ENCODE data around the gene C8G. TPM values are rescaled to one million over a fixed set of nuclear protein-coding genes. Genes with fewer than 3 reads are reported as not detected.

C8G gene
- total and polyA plus RNA-seq, 2 of the 13 experiments (the other 11 are each of a cell fraction or from before 2014, with no cell fraction given): 4.9 to 12.8 TPM

DNA sequence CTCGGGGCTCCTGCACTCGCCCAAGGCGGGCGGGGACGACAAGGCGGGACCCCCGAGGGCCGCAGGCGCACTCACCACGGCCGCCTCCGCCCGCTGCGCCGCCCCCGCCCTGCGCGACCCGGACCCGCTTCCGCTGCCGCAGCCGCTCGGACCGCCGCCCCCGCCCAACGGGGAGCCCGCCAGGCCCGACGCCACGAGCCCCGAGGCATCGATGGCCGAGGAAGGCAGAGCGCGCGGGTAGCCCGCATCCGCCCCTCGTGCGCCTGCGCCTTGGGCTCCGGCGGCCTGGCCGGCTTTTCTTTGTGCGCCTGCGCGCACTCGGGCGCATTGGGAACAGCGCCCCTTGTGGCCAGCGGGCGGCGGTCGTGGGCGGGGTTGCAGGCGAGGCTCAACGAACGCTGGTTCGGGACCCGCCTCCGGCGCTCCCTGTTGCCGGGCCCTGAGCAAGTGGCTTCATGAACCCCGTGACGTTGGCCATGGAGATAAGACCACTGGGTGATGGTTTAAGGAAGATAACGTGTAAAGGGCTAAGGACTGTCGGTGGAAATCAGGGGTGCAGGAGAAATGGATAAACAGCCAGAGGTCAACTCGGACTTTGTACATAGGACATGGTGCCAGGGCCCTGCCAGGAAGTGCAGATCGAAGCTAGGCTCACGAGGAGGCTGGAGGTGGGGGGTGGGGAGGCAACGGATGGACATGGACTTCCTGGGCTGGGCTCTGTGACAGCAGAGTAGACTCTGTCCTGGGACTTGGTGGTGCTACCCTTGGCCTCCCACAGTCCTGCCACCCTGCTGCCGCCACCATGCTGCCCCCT, at the start of gene C8G, which contains the start of gene FBXW5 (continued):
- TF ChIP-seq FOXA1 (IDR thresholded peaks at IDR 0.05): no peak
- 0 out of 2 replicates have a peak, but pooled peaks have one; percentile 17 for TF ChIP-seq FOXA1 (CRISPR knock-in tag; IDR thresholded peaks at IDR 0.05)
- TF ChIP-seq, protein P1, sequence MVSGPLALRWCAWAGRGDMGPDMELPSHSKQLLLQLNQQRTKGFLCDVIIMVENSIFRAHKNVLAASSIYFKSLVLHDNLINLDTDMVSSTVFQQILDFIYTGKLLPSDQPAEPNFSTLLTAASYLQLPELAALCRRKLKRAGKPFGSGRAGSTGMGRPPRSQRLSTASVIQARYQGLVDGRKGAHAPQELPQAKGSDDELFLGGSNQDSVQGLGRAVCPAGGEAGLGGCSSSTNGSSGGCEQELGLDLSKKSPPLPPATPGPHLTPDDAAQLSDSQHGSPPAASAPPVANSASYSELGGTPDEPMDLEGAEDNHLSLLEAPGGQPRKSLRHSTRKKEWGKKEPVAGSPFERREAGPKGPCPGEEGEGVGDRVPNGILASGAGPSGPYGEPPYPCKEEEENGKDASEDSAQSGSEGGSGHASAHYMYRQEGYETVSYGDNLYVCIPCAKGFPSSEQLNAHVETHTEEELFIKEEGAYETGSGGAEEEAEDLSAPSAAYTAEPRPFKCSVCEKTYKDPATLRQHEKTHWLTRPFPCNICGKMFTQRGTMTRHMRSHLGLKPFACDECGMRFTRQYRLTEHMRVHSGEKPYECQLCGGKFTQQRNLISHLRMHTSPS (CRISPR knock-in tag; IDR thresholded peaks at IDR 0.05; ENCODE audit: low read depth): peak; percentile 63; the same call in 1 of the 2 replicates
- peak; percentile 35; the same call in 1 of the 2 replicates for TF ChIP-seq FOXK1 (CRISPR knock-in tag; IDR thresholded peaks at IDR 0.05; ENCODE audit: borderline replicate concordance, low read depth)
- peak; percentile 56; the same call in 1 of the 2 replicates for TF ChIP-seq AHDC1 (CRISPR knock-in tag; IDR thresholded peaks at IDR 0.05; ENCODE audit: borderline replicate concordance)
- TF ChIP-seq ZNF816 (CRISPR knock-in tag; IDR thresholded peaks at IDR 0.05; ENCODE audit: borderline replicate concordance): 0 out of 2 replicates have a peak, but pooled peaks have one; percentile 58
- TF ChIP-seq, protein P2, sequence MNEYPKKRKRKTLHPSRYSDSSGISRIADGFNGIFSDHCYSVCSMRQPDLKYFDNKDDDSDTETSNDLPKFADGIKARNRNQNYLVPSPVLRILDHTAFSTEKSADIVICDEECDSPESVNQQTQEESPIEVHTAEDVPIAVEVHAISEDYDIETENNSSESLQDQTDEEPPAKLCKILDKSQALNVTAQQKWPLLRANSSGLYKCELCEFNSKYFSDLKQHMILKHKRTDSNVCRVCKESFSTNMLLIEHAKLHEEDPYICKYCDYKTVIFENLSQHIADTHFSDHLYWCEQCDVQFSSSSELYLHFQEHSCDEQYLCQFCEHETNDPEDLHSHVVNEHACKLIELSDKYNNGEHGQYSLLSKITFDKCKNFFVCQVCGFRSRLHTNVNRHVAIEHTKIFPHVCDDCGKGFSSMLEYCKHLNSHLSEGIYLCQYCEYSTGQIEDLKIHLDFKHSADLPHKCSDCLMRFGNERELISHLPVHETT (CRISPR knock-in tag; conservative IDR thresholded peaks at IDR 0.05): peak; percentile 57; the same call in 1 of the 2 replicates
- no peak; the same call in 1 of the 2 replicates for TF ChIP-seq CENPBD1 (CRISPR knock-in tag; IDR thresholded peaks at IDR 0.05; ENCODE audit: borderline replicate concordance, low read depth)
- peak; percentile 37; the same call in 1 of the 2 replicates for TF ChIP-seq ZNF609 (CRISPR knock-in tag; IDR thresholded peaks at IDR 0.05; ENCODE audit: borderline replicate concordance)
- TF ChIP-seq E2F1 (CRISPR knock-in tag; IDR thresholded peaks at IDR 0.05): peak; percentile 84
